Measurements from ENCODE around the gene MYORG.
"Not testable (repeated sequence)": the region's sequence is repeated elsewhere in the genome, so short reads cannot be mapped to it uniquely, and the experiment has no call there.

The MYORG gene

GRCh38 chr9:34368796-34369195 lies 7.9 kb downstream of the MYORG start:
- DNase-seq (ENCODE audit: low read depth): not testable (repeated sequence)

- DNase-seq (ENCODE audit: low read depth): not testable (repeated sequence)
These were observed 8.8 kb downstream of the MYORG start for GRCh38 chr9:34367751-34368410.

DNA sequence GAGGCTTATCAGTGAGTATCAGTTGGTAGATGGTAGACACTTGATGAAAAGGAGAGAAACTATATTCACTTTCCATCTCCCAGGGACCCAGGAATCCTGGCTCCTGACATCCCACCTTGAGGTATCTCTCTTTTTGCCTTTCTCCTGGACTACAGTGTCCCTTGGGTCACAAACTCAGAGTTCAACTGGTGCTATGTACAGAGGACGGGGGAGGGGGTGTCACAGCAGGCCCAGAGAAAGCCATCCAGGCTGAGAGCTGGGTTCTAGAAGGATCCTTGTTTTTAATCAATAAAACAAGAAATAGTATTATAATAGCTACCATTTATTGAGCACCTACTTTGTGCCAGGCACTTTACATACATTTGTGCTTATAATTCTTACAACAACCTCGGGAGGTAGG lies 10.3 kb downstream of the MYORG start:
- DNase-seq (ENCODE audit: low read depth): no peak

DNA sequence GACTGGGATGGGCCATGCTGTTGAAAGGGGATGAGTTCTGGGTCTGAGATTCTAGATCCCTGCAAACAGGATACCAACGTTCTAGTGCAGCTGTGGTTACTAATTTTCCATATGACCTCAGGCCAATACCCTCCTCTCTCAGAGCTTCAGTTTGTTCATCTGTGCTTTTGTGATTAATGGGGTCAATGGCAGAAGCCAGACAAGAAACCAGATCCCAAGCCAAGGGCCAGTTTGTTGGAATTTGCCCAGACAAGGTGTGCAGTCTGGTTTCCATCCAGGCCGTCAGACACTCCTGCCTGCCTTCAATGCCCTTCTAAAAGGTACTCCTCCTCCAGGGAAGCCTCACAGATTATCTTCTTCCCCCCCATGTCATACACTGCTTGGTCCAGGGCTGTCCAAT lies 11.4 kb downstream of the MYORG start:
- no peak for DNase-seq (ENCODE audit: low read depth)

DNA sequence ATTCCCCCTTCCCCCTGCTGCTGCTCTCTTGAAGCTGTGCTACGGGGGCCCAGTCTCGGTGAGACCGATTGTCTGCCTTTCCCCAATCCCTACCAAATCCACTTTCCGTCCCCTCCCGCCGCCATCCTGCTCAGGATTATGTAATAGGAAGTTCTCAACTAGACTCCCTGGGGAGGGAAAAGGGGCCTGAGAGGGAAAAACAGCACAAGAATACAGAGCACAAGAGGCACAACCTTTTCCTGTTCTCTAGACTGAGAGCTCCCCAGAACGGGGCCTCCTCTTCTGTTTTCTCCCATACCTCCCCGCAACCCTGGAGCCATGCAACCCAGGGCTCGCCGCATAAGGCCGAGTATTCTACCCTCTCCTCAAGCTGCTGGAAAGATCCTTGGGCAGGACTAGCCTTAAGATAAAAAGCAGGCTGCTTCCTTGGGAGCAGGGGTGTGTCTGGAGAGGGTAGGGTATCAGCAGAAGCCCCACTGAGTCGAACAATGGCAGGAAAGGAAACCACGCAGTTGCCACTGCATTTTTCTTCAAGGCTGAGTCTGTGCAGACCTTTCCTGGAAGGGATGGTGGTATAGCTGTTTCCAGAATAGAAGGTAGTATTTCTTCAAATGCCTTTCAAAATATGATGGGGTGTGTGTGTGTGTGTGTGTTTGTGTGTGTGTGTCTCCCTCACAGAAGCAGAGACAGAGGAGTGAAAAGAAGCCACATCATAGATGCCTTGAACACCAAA lies 12.9 kb downstream of the MYORG start:
- no peak for DNase-seq (ENCODE audit: low read depth)

DNA sequence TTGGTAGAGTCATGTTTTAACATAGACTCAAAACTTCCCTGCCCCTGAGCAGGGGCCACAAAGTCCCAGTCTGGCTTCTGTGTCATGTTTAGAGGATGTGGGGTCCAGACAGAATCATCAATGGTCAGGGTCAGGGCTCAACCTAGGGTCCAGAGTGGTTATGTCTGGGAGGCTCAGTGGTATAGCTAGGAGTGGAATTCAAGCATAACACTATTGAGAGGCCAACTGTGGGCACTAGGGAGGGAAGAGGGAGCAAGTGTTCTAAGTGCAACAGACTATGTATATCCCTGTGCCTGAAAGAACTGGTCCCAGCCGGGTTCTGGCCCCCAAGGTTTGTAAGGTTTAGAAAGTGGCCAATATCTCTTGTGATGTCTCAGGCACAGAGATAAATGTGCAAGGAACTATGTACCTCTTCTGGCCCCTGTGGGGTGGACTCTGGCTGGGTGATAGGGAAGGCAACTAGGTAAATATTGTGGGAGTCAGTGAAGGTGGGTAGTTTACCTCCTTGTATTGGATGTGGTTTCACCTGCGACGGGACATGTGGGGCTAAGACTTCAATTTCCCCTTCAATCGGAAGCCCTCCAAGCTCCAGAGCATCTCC lies 14.0 kb downstream of the MYORG start:
- DNase-seq (ENCODE audit: low read depth): no peak

- not testable (repeated sequence) for DNase-seq (ENCODE audit: low read depth)
These were observed 23.7 kb downstream of the MYORG start for GRCh38 chr9:34352957-34353356.

DNA sequence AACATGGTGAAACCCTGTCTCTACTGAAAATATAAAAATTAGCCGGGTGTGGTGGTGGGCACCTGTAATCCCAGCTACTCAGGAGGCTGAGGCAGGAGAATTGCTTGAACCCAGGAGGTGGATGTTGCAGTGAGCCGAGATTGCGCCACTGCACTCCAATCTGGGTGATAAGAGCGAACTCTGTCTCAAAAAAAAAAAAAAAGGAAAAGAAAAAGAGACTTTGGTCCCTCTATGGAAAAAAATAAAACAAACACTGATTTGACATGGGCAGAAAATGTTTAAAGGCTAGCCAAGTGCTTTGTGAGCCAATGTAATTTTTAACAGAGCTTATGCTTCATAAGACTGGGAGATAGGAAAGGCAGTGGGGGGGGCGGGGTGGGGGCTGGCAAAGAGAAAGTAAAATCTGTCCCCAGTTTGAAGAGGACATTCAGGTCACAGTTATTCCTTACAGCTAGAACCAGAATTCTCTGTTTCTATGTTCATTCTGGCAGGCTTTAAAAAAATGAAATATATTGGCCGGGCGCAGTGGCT lies 24.5 kb downstream of the MYORG start:
- not testable (repeated sequence) for DNase-seq (ENCODE audit: low read depth)

DNA sequence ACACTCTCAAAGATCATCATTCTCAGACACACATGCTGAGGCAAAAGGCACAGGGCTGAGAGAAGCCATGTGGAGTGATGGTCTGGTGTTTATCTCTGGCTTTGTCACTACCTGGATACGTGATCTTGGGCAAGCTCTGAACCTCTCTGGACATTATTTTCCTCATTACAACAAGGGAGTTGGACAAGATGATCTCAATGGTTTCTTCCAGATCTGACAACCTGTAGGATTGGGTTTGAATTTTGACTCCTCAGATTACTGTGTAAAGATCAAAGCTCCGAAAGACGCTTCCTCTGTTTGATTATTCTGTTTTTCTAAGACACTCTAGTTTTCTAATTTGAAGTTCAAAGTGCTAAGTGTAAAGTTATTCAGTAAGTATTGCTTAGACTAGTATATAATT lies 27.4 kb downstream of the MYORG start:
- no peak for DNase-seq (ENCODE audit: low read depth)

GRCh38 chr9:34347800-34348158 lies 28.9 kb downstream of the MYORG start:
- no peak for DNase-seq (ENCODE audit: low read depth)

DNA sequence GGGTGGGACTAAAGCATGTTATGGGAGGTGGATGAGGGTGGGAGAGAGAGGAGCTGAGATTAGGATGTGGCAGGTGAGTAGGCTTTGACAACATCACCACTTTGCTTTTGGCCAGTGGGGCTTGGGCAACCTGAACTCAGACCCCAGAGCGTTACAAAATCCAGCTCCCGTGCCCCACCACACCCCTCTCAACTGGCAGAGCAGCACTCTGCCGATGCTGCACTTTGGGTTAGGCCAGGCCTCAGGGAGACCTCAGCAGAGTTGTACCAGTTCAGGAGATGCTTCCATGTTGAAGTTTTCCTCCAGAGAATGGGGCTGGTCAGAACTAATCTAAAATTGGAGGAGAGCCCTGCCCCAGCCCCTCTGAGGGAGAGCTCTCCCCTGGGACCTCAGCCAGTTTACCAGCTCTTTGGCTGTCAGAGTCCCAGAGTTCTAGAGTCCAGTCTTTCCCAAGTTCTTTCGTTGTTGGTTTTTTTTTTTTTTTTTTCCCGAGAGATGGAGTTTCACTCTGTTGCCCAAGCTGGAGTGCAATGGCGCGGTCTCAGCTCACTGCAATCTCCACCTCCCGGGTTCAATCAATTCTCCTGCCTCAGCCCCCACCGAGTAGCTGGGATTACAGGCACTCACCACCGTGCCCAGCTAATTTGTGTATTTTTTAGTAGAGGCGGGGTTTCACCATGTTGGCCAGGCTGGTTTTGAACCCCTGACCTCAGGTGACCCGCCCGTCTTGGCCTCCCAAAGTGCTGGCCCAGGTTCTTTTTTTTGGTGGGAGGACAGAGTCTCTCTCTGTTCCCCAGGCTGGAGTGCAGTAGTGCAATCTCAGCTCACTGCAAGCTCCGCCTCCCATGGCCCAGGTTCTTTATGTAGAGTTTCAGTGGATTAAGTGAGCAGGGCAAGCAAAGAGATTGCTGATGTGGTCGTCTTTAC lies 29.6 kb downstream of the MYORG start:
- DNase-seq (ENCODE audit: low read depth): no peak

- no peak for DNase-seq (ENCODE audit: low read depth)
These were observed 33.1 kb downstream of the MYORG start for GRCh38 chr9:34343605-34344004.

DNA sequence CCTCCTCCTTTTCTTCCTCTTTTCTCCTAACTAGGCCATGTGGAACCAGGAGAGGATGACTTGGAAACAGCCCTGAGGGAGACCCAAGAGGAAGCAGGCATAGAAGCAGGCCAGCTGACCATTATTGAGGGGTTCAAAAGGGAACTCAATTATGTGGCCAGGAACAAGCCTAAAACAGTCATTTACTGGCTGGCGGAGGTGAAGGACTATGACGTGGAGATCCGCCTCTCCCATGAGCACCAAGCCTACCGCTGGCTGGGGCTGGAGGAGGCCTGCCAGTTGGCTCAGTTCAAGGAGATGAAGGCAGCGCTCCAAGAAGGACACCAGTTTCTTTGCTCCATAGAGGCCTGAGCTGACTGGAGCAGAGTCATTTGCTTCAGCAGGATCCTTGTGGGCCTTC lies 33.6 kb downstream of the MYORG start:
- no peak for DNase-seq (ENCODE audit: low read depth)

GRCh38 chr9:34341659-34342295 lies 34.9 kb downstream of the MYORG start:
- no peak for DNase-seq (ENCODE audit: low read depth)

DNA sequence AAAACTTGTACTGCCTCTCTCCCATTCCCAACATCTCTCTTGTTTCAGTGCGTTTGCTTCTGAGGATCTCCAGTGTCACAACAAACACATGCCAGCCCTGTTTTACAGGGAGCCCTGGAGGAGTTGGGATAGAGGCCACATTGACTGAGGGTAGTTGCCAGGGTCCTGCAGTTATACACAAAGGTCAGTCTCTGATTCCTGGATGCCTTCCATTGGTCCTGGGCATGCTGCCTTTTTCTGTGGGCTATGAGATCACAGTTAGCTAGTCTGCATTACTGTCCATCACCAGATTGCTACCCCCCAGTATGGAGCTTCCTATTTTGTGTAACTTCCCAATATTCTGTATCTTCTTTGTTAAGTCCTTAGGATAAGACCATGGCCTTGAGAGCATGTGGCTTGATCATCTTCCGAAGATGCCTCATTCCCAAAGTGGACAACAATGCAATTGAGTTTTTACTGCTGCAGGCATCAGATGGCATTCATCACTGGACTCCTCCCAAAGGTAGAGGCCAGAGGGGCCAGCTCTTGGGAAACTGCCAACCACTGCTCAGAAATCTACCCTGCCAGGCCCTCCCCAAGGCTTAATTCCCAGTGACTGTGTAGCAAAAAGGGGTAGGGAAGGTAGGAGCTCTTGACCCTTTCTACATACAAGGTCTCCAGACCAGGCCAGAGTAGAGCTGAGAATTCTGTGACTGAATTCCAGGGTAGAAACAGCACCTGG lies 37.9 kb downstream of the MYORG start:
- no peak for DNase-seq (ENCODE audit: low read depth)

- DNase-seq (ENCODE audit: low read depth): not testable (repeated sequence)
These were observed 38.6 kb downstream of the MYORG start for GRCh38 chr9:34338079-34338478.

GRCh38 chr9:34337403-34337802 lies 39.3 kb downstream of the MYORG start:
- no peak for DNase-seq (ENCODE audit: low read depth)

GRCh38 chr9:34335376-34335775 lies 41.3 kb downstream of the MYORG start:
- no peak for DNase-seq (ENCODE audit: low read depth)

DNA sequence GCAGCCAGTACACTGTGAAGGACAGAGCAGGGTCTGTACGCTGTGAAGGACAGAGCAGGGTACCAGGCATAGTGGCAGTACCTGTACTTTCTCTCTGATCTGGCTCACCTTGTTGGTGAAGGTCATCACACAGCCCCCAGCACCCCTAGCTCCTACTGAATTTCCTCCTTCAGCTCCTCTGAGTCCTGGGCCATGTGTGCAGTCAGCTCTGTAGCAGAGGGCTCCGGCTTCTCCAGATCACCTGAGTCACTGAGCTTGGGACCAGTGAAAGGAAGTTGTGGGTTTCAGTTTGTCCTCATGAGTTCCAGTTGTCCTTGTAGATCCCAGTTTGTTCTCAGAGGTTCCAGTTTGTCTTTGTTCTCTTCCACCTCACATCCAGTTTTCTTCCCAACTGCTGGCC lies 41.8 kb downstream of the MYORG start:
- no peak for DNase-seq (ENCODE audit: low read depth)

DNA sequence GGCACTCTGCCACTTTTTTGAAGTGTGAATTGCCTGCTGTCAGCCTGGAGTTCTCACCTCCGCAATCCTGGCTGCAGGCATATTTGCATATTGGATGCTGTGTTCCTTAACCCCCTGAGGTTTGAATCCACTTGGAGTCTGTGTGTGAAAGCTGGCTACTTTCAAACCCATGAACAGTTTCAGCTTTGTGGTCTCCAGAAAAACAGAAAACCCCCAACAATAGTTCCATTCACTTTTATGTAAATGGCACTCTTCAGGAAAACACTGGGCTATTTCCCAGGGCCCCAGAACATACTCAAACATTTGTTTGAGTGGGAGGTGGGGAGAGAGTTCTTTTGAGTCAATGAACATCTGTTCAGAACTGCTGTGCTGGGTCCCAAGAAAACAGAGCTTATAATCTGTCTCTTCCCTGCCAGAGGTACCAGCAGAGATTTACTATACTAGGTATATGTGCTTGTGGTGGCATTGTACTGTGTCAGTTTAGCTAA lies 42.3 kb downstream of the MYORG start:
- DNase-seq (ENCODE audit: low read depth): no peak

DNA sequence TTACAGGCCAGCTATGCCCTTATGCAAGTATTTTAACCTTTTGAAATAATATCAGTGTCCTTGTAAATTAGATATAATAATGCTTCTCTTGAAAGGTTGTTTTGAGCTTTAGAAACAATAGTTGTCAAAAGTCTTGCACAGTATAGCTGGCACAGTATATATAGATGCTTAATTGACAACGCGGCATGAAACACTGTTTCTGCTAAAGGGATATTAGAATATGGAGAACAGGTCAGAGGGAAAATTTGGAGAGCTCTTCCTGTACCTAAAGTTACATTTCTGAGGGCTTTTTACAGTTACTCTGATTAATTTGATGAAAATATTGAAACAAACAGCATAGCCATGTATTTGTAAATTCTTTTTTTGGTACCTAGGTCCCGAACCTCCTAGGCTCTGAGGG lies 42.9 kb downstream of the MYORG start:
- DNase-seq (ENCODE audit: low read depth): no peak

Measured in stimulated activated CD8-positive, alpha-beta memory T cell treated with anti-CD3 and anti-CD28 coated beads, Interleukin-12 subunit alpha, Interleukin-12 subunit beta, amount 100 ng/mL, for 1 hour (primary cell).